GM13976 (cell line): ENCODE data around the gene NOS1AP.

ENCODE experiments used
- DNase-seq: peaks from one replicate; pipeline ENCODE4 v3.0.0; 2012; ENCODE audit warnings: low spot score
- CTCF ChIP-seq: IDR thresholded peaks from 2 replicates; pipeline ENCODE4 v1.5.1; 2012; ENCODE audit warnings: borderline replicate concordance, mild to moderate bottlenecking; ENCODE audit not compliant: insufficient read depth; ENCODE audit errors: extremely low read depth, missing control alignments, control extremely low read depth
- in situ Hi-C: fragments of 300-500 bp; cut with MboI; formaldehyde crosslinking; loops from one replicate; pipeline ENCODE4 v1.12.0; 2022; ENCODE audit warnings: low sequenced_read_pairs, mixed read lengths, inconsistent platforms; ENCODE audit not compliant: unreplicated experiment

NOS1AP gene

GRCh38 chr1:162157469-162157868 lies 88.0 kb downstream of the NOS1AP start:
- in situ Hi-C loops = no loop called here
- TF ChIP-seq CTCF = no peak
- DNase-seq = no peak

GRCh38 chr1:162158624-162159271 lies 89.3 kb downstream of the NOS1AP start:
- no peak for TF ChIP-seq CTCF
- in situ Hi-C loops = no loop called here
- DNase-seq = no peak

GRCh38 chr1:162159515-162159914 lies 90.0 kb downstream of the NOS1AP start:
- in situ Hi-C loops = no loop called here
- DNase-seq = no peak
- TF ChIP-seq CTCF = no peak

GRCh38 chr1:162161916-162162550 lies 92.5 kb downstream of the NOS1AP start:
- in situ Hi-C loops = no loop called here
- DNase-seq = no peak
- no peak for TF ChIP-seq CTCF

GRCh38 chr1:162165528-162165927 lies 96.0 kb downstream of the NOS1AP start:
- in situ Hi-C loops = no loop called here
- DNase-seq = no peak
- TF ChIP-seq CTCF = no peak

GRCh38 chr1:162166917-162167615 lies 97.6 kb downstream of the NOS1AP start:
- no peak for TF ChIP-seq CTCF
- DNase-seq = no peak
- in situ Hi-C loops = no loop called here

- DNase-seq = no peak
- no peak for TF ChIP-seq CTCF
- in situ Hi-C loops = no loop called here
Measured at GRCh38 chr1:162168261-162168660, 98.8 kb downstream of the NOS1AP start.
